ENCODE data around the gene SH3BGRL.

Gene SH3BGRL

GRCh38 chrX:81255876-81256275 lies 54.0 kb downstream of the SH3BGRL start:
- Histone ChIP-seq H2BK12ac (ENCODE audit: low read length in 2 of 2) (no peak overlapping the region), H3K4me3 (ENCODE audit: insufficient read depth in 1 of 2, low read depth in 1 of 2, low read length in 2 of 2) (no peak overlapping the region), H2AFZ (ENCODE audit: low read depth, low read length) (no peak overlapping the region), H3K36me3 (ENCODE audit: control insufficient read depth in 1 of 2, insufficient read depth in 2 of 2, low read depth in 1 of 2, low read length in 2 of 2) (no peaks in the 10 kb centered on the region), H3K4me2 (ENCODE audit: low read length, poor library complexity, severe bottlenecking) (no peak overlapping the region), H3K18ac (ENCODE audit: low read depth in 1 of 2, low read length in 2 of 2) (no peak overlapping the region), H3K14ac (ENCODE audit: low read length in 2 of 2) (no peak overlapping the region), H3K23ac (ENCODE audit: low read length in 2 of 2) (no peak overlapping the region), H3K9ac (ENCODE audit: low read length) (no peak overlapping the region), H4K91ac (ENCODE audit: low read length) (no peak overlapping the region), H2AK5ac (ENCODE audit: low read length, severe bottlenecking) (no peak overlapping the region), H3K27me3 (ENCODE audit: control insufficient read depth in 1 of 2, insufficient read depth in 1 of 2, low read length in 2 of 2) (no peaks in the 10 kb centered on the region), H3K27ac (ENCODE audit: low read length, poor library complexity, severe bottlenecking) (no peak overlapping the region), H3K9me3 (ENCODE audit: control insufficient read depth, low read length) (no peaks in the 10 kb centered on the region), H2BK120ac (ENCODE audit: low read depth, low read length) (no peak overlapping the region), H2BK15ac (ENCODE audit: low read depth, poor library complexity, severe bottlenecking) (no peak overlapping the region), H4K8ac (ENCODE audit: low read length) (no peak overlapping the region), H2BK5ac (ENCODE audit: low read depth, low read length, poor library complexity, severe bottlenecking) (no peak overlapping the region), H3K79me1 (replicated peaks; ENCODE audit: low read length, poor library complexity, severe bottlenecking) (no peaks in the 10 kb centered on the region), H3K4ac (ENCODE audit: low read depth in 1 of 2, low read length in 2 of 2) (no peak overlapping the region), H3K4me1 (ENCODE audit: control insufficient read depth, insufficient read depth, low read depth, low read length) (no peaks in the 10 kb centered on the region)
- no CpG with 5 or more reads among the region's 2 CpGs for WGBS
- DNase-seq, result no peak

- no peak overlapping the region for H3K9ac ChIP-seq (ENCODE audit: low read length)
- H3K4me1 ChIP-seq (ENCODE audit: control insufficient read depth, insufficient read depth, low read depth, low read length), result no peaks in the 10 kb centered on the region
- no peak overlapping the region for H3K23ac ChIP-seq (ENCODE audit: low read length in 2 of 2)
- H3K14ac ChIP-seq (ENCODE audit: low read length in 2 of 2), result no peak overlapping the region
- no peak overlapping the region for H2BK120ac ChIP-seq (ENCODE audit: low read depth, low read length)
- no peak overlapping the region for H3K4ac ChIP-seq (ENCODE audit: low read depth in 1 of 2, low read length in 2 of 2)
- no peak overlapping the region for H2BK15ac ChIP-seq (ENCODE audit: low read depth, poor library complexity, severe bottlenecking)
- H2AK5ac ChIP-seq (ENCODE audit: low read length, severe bottlenecking), result no peak overlapping the region
- H3K4me2 ChIP-seq (ENCODE audit: low read length, poor library complexity, severe bottlenecking), result no peak overlapping the region
- DNase-seq, result no peak
- H3K27ac ChIP-seq (ENCODE audit: low read length, poor library complexity, severe bottlenecking), result no peak overlapping the region
- no peak overlapping the region for H4K91ac ChIP-seq (ENCODE audit: low read length)
- no peak overlapping the region for H4K8ac ChIP-seq (ENCODE audit: low read length)
- H3K18ac ChIP-seq (ENCODE audit: low read depth in 1 of 2, low read length in 2 of 2), result no peak overlapping the region
- H2AFZ ChIP-seq (ENCODE audit: low read depth, low read length), result no peak overlapping the region
- H3K27me3 ChIP-seq (ENCODE audit: control insufficient read depth in 1 of 2, insufficient read depth in 1 of 2, low read length in 2 of 2), result no peaks in the 10 kb centered on the region
- no peak overlapping the region for H2BK12ac ChIP-seq (ENCODE audit: low read length in 2 of 2)
- no peak overlapping the region for H3K4me3 ChIP-seq (ENCODE audit: insufficient read depth in 1 of 2, low read depth in 1 of 2, low read length in 2 of 2)
- H3K9me3 ChIP-seq (ENCODE audit: control insufficient read depth, low read length), result no peaks in the 10 kb centered on the region
- no peaks in the 10 kb centered on the region for H3K79me1 ChIP-seq (replicated peaks; ENCODE audit: low read length, poor library complexity, severe bottlenecking)
- no peaks in the 10 kb centered on the region for H3K36me3 ChIP-seq (ENCODE audit: control insufficient read depth in 1 of 2, insufficient read depth in 2 of 2, low read depth in 1 of 2, low read length in 2 of 2)
- no peak overlapping the region for H2BK5ac ChIP-seq (ENCODE audit: low read depth, low read length, poor library complexity, severe bottlenecking)
Observed at GRCh38 chrX:81257817-81258216, 55.9 kb downstream of the SH3BGRL start.

- WGBS, result 29% methylated on average over 1 of the region's 1 CpG
- Histone ChIP-seq H4K91ac (ENCODE audit: low read length) (no peak overlapping the region), H4K8ac (ENCODE audit: low read length) (no peak overlapping the region), H3K18ac (ENCODE audit: low read depth in 1 of 2, low read length in 2 of 2) (peak overlapping the region in 1 of 2 experiments; percentile 33), H3K79me1 (replicated peaks; ENCODE audit: low read length, poor library complexity, severe bottlenecking) (no peaks in the 10 kb centered on the region), H2BK5ac (ENCODE audit: low read depth, low read length, poor library complexity, severe bottlenecking) (no peak overlapping the region), H3K4me1 (ENCODE audit: control insufficient read depth, insufficient read depth, low read depth, low read length) (no peaks in the 10 kb centered on the region), H3K14ac (ENCODE audit: low read length in 2 of 2) (no peak overlapping the region), H3K9ac (ENCODE audit: low read length) (peak overlapping the region; percentile 76), H2BK12ac (ENCODE audit: low read length in 2 of 2) (no peak overlapping the region), H2AFZ (ENCODE audit: low read depth, low read length) (no peak overlapping the region), H3K23ac (ENCODE audit: low read length in 2 of 2) (no peak overlapping the region), H2BK120ac (ENCODE audit: low read depth, low read length) (no peak overlapping the region), H3K9me3 (ENCODE audit: control insufficient read depth, low read length) (no peaks in the 10 kb centered on the region), H3K4me3 (ENCODE audit: insufficient read depth in 1 of 2, low read depth in 1 of 2, low read length in 2 of 2) (peak overlapping the region in 1 of 2 experiments; percentile 36), H2BK15ac (ENCODE audit: low read depth, poor library complexity, severe bottlenecking) (no peak overlapping the region), H3K36me3 (ENCODE audit: control insufficient read depth in 1 of 2, insufficient read depth in 2 of 2, low read depth in 1 of 2, low read length in 2 of 2) (no peaks in the 10 kb centered on the region), H3K4me2 (ENCODE audit: low read length, poor library complexity, severe bottlenecking) (no peak overlapping the region), H2AK5ac (ENCODE audit: low read length, severe bottlenecking) (no peak overlapping the region), H3K27ac (ENCODE audit: low read length, poor library complexity, severe bottlenecking) (peak overlapping the region; percentile 23), H3K27me3 (ENCODE audit: control insufficient read depth in 1 of 2, insufficient read depth in 1 of 2, low read length in 2 of 2) (no peaks in the 10 kb centered on the region), H3K4ac (ENCODE audit: low read depth in 1 of 2, low read length in 2 of 2) (no peak overlapping the region)
- peak; percentile 46 for DNase-seq
Observed at GRCh38 chrX:81259020-81259713, 57.3 kb downstream of the SH3BGRL start.

GRCh38 chrX:81259714-81260395 lies 58.0 kb downstream of the SH3BGRL start:
- peak; percentile 24 for DNase-seq
- Histone ChIP-seq H2BK120ac (ENCODE audit: low read depth, low read length) (no peak overlapping the region), H2BK15ac (ENCODE audit: low read depth, poor library complexity, severe bottlenecking) (no peak overlapping the region)

More at GRCh38 chrX:81259714-81260395, 58.0 kb downstream of the SH3BGRL start:
- Histone ChIP-seq H3K4me1 (ENCODE audit: control insufficient read depth, insufficient read depth, low read depth, low read length) (no peaks in the 10 kb centered on the region), H3K9ac (ENCODE audit: low read length) (peak overlapping the region; percentile 76), H3K18ac (ENCODE audit: low read depth in 1 of 2, low read length in 2 of 2) (no peak overlapping the region), H2AFZ (ENCODE audit: low read depth, low read length) (no peak overlapping the region), H3K9me3 (ENCODE audit: control insufficient read depth, low read length) (no peaks in the 10 kb centered on the region), H2BK5ac (ENCODE audit: low read depth, low read length, poor library complexity, severe bottlenecking) (no peak overlapping the region), H4K91ac (ENCODE audit: low read length) (no peak overlapping the region), H4K8ac (ENCODE audit: low read length) (no peak overlapping the region), H3K79me1 (replicated peaks; ENCODE audit: low read length, poor library complexity, severe bottlenecking) (no peaks in the 10 kb centered on the region), H3K14ac (ENCODE audit: low read length in 2 of 2) (no peak overlapping the region), H3K23ac (ENCODE audit: low read length in 2 of 2) (no peak overlapping the region), H3K4me2 (ENCODE audit: low read length, poor library complexity, severe bottlenecking) (no peak overlapping the region), H2BK12ac (ENCODE audit: low read length in 2 of 2) (no peak overlapping the region), H3K4ac (ENCODE audit: low read depth in 1 of 2, low read length in 2 of 2) (no peak overlapping the region), H3K27ac (ENCODE audit: low read length, poor library complexity, severe bottlenecking) (peak overlapping the region; percentile 23), H3K36me3 (ENCODE audit: control insufficient read depth in 1 of 2, insufficient read depth in 2 of 2, low read depth in 1 of 2, low read length in 2 of 2) (no peaks in the 10 kb centered on the region), H2AK5ac (ENCODE audit: low read length, severe bottlenecking) (no peak overlapping the region), H3K27me3 (ENCODE audit: control insufficient read depth in 1 of 2, insufficient read depth in 1 of 2, low read length in 2 of 2) (no peaks in the 10 kb centered on the region), H3K4me3 (ENCODE audit: insufficient read depth in 1 of 2, low read depth in 1 of 2, low read length in 2 of 2) (peak overlapping the region in 1 of 2 experiments; percentile 36)
- WGBS, result 71% methylated on average over 2 of the region's 3 CpGs

All from mesenchymal stem cell (in vitro differentiated cells and primary cell).